CD4-positive, alpha-beta T cell treated with Interleukin-17A for 4 hours (primary cell): ENCODE measurements around the gene APOC4.
"Not testable (repeated sequence)": the region's sequence is repeated elsewhere in the genome, so short reads cannot be mapped to it uniquely, and the experiment has no call there.

Experiments used
- DNase-seq: peaks from one replicate; pipeline ENCODE4 v3.0.0-alpha.2; 2020; ENCODE audit warnings: mixed read lengths

APOC4 gene

DNA sequence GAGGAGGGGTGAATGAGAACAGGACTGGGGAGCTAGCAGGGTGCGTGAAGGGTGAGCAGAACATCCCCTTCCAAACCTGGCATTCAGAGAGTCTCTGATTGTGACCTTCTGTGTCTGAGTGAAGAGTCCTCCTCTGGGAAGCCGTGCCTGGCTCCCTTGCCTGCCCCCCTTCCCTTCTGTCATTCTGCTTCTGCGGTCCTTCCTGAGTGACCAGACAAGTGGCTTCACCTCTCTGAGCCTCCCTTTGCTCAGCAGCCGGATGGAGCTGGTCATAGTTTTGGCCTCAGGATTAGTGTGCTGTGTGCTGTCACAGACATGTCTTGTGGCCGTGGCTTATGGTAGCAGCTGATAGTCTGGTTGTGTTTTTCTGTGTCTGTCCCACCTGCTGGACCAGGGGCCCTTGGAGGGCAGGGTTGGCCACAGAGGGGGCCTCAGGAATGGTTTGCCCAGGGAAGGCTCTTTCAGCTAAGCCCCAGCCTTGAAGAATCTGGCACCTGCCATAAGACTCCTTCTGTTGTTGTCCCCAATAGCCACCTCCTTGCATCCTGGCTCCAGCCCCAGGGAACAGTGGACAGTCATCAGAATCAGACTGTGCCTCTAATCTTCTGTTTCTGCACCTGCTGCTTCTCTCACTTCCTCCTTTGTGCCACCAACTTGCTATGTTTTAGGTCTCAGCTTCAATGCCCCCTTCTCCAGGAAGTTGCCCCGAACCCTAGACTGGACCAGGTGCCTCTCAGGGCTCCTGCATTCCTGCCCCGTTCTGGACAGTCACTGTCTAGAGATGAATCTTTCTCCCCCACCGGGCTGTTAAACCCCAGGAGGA, 19.1 kb downstream of the APOC4 start:
- DNase-seq: no peak

- no peak for DNase-seq
These were observed 19.8 kb downstream of the APOC4 start for GRCh38 chr19:44961821-44962220.

- DNase-seq: no peak
These were observed 26.1 kb downstream of the APOC4 start for GRCh38 chr19:44968118-44968517.

DNA sequence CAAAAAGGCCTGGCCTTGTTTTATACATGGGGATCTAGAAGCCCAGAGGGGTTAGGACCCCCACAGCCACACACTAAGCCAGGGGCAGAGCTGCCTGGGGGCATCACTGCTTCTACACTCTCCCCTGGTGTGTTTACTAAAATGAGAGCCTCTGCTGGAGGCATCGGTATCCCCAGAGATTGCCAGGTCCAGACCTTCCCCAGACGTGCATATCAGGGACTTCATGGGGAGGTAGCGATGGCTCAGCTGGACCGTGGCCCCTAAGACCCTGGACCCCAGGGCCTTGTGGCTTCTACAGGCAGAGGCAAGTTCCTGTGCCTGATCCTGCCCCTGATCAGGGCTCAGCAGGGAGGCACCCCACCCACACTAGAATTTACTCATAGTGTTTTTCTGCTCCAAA, 26.6 kb downstream of the APOC4 start:
- no peak for DNase-seq

DNA sequence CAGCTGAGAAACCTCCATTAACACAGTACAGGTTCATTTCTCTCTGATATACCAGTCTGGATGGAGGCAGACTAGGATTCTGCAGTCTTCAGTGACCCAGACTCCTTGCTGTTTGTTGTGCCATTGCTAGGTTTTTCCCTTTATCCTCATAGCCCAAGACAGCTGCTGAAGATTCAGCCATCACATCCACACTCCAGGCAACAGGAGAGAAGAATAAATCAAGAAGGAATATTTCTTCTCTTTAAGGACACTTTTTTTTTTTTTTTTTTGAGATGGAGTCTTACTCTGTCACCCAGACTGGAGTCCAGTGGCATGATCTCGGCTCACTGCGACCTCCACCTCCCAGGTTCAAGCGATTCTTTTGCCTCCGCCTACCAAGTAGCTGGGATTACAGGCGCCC, 27.4 kb downstream of the APOC4 start:
- DNase-seq: no peak

- not testable (repeated sequence) for DNase-seq
These were observed 29.4 kb downstream of the APOC4 start for GRCh38 chr19:44971451-44971850.

DNA sequence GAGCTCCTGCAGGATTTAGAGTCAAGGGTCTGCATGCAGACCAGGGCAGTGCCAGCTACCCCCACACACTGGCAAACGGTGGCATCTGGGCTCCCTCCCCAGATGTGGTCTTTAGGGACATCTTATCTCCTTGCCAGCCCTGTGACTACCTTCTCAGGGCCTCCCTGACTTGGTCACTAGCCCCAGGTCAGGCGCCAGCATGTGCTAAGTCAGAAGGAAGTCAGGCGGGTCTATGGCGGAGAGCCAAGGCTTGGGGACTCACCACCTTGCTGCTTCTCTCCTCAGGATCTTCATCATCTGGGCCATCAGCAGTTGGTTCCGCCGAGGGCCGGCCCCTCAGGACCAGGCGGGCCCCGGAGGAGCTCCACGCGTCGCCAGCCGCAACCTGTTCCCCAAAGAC, 30.8 kb downstream of the APOC4 start:
- no peak for DNase-seq

DNA sequence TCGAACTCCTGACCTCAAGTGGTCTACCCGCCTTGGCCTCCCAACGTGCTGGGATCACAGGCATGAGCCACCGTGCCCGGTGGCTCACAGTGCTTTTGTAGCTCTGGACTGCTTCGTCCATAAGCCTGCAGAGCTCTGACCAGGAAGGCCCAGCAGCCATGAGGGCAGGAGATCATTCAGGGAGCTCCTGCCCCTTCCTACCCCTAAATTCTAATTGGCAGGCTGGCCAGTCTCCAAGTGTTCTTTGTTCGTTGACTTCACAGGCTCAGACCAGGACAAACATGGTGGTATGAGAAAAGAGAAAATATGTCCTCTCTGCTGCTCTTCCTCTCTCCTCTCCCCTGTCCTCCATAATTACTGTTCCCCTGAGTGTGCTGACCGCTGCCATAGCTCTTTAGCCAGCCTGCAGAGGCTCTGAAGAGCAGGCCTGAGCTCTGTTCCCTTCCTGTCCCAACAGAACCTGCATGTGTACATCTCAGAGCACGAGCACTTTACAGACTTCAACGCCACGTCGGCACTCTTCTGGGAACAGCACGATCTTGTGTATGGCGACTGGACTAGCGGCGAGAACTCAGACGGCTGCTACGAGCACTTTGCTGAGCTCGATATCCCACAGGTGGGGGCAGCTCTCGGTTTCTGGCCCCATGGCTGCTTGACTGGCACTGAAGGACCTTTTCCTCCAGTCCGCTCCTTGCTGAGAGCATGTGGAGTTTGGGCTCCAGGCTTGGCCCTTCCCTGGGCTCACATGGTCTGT, 32.1 kb downstream of the APOC4 start:
- no peak for DNase-seq

DNA sequence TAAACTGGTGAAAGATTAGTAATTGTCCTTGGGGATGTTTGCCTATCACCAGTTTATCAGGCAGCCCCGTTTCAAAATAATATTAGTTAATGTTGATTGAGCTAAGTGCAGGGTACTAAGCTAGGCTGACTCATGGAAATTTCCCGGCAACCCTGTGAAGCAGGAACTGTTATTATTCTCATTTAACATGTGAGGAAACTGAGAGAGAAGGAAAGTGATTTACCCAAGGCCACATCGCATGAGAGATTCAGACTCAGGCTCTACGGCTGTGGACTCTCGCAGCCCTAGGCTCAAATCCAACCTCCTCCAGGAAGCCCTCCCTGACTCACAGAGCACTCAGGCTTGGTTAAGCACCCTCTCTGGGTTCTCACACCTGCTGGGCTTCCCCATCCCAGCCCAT, 32.8 kb downstream of the APOC4 start:
- DNase-seq: no peak

GRCh38 chr19:44975444-44975843, 33.4 kb downstream of the APOC4 start:
- no peak for DNase-seq

DNA sequence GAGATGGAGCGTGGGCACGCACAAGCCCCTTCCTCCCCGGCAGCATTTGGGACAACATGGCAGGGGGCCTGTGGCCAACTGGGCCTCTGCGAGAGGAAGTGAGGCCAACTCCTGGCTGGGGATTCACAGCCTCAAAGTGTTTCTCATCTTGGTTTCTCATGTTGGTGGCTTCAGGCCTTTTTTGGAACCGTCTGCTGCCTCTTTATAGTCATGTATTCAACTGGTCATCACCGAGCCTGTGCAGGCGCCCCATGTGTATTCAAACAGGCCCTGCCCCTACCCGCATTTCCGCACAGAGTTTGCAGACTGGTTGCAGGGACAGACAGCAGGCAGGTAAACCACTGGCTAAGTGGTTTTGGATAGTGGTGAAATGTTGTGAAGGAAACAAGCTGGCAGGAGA, 42.0 kb downstream of the APOC4 start:
- no peak for DNase-seq

- no peak for DNase-seq
These were observed 43.4 kb downstream of the APOC4 start for GRCh38 chr19:44985445-44985844.

DNA sequence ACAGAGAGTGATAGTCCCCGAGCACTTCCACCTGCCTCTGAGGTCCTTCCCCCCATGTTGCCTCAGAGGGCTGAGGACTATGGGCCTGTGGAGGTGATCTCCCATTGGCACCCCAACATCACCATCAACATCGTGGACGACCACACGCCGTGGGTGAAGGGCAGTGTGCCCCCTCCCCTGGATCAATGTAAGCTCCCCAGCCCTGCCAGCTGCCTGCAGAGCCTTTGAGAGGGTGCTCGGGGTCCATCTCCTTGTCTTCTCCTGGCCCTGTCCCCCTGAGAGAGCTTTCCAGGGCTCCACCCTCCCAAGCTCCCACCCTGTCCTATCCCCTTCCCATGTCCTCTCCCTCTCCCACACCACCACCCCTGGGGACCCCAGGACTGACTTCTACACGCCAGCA, 44.4 kb downstream of the APOC4 start:
- no peak for DNase-seq

GRCh38 chr19:44987148-44987675, 45.2 kb downstream of the APOC4 start:
- no peak for DNase-seq

GRCh38 chr19:44988273-44988672, 46.2 kb downstream of the APOC4 start:
- no peak for DNase-seq

- DNase-seq: peak; percentile 72
These were observed 47.0 kb downstream of the APOC4 start for GRCh38 chr19:44988896-44989556.

GRCh38 chr19:44990459-44990858, 48.4 kb downstream of the APOC4 start:
- DNase-seq: no peak

DNA sequence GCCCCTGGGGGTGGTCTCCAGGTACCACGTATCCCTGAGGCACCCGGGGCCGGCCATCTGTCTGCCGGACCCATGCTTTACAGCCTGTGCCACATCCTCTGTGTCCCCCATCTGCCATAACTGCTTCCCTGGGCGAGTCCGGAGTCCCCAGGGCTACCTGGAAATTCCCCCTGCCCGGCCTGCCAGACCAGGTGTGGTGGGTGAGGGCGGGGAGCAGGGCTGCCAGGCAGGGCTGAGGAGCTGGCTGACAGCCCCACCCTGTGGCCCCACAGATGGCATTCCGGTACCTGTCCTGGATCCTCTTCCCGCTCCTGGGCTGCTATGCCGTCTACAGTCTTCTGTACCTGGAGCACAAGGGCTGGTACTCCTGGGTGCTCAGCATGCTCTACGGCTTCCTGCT, 48.9 kb downstream of the APOC4 start:
- no peak for DNase-seq

- no peak for DNase-seq
These were observed 50.5 kb downstream of the APOC4 start for GRCh38 chr19:44992336-44993163.

DNA sequence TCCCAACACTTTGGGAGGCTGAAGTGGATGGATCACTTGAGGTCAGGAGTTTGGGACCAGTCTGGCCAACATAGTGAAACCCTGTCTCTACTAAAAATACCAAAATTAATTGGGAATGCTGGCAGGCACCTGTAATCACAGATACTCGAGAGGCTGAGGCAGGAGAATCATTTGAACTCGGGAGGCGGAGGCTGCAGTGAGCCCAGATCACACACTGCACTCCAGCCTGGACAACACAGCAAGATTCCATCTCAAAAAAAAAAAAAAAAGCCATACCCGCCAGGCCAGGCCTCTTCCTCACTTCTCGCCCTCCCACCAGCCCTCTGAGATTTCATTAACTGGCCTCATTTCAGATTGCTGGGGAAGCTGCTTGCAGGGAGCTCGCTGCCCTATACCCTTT, 51.5 kb downstream of the APOC4 start:
- DNase-seq: no peak

DNA sequence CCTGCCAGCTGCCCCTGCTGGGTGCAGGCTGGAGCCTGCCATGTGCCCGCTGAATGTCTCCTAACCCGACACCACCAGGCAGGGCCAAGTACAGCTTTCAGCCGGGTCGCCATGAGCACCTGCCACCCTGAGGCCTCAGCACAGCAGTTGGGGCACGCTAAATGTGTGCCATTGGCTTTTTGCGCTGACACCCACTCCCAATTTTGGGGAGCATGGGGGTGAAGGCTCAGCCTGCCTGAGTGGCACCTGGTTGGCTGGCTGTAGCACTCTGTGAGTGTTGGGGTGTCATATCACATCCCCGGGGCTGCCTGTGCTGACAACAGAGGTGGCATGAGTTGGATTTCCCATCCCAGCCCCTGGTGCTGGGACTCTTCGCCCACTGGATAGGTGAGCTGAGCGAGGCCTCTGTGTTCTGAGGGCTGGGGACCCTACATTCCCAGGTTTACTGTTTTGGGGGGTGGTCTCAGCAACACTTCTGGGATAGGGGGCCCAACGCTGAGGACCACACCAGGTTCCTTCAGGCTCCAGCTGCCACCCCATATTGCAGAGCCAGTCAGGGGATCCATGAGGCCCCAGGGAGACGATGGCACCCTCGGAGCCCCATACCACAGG, 52.0 kb downstream of the APOC4 start:
- DNase-seq: no peak
